ENCODE data around the gene L1TD1.
"Not testable (repeated sequence)": the region's sequence is repeated elsewhere in the genome, so short reads cannot be mapped to it uniquely, and the experiment has no call there.

L1TD1 gene

GRCh38 chr1:62240651-62241370 lies 46.2 kb downstream of the L1TD1 start:
- ATAC-seq (no peak), DNase-seq (no peak)
- Mint-ChIP-seq H3K27me3 (no peaks in the 10 kb centered on the region), H3K4me1 (no peaks in the 10 kb centered on the region), H3K9me3 (peaks cover 4 to 14% of the 10 kb centered on the region in 2 donors), H3K27ac (no peak overlapping the region), H3K4me3 (no peak overlapping the region)

GRCh38 chr1:62241371-62242131 lies 46.9 kb downstream of the L1TD1 start:
- H3K4me1 Mint-ChIP-seq = no peaks in the 10 kb centered on the region
- no peak overlapping the region for H3K27ac Mint-ChIP-seq
- peaks cover 4 to 14% of the 10 kb centered on the region in 2 donors for H3K9me3 Mint-ChIP-seq
- ATAC-seq = no peak
- H3K27me3 Mint-ChIP-seq = no peaks in the 10 kb centered on the region
- no peak for DNase-seq
- no peak overlapping the region for H3K4me3 Mint-ChIP-seq

- not testable (repeated sequence) for H3K27me3 Mint-ChIP-seq, H3K4me1 Mint-ChIP-seq, ATAC-seq, H3K27ac Mint-ChIP-seq, H3K4me3 Mint-ChIP-seq, DNase-seq
- peaks cover 4 to 14% of the 10 kb centered on the region in 2 donors for H3K9me3 Mint-ChIP-seq
These were observed 49.7 kb downstream of the L1TD1 start for GRCh38 chr1:62244380-62244779.

GRCh38 chr1:62245201-62245600 lies 50.6 kb downstream of the L1TD1 start:
- Mint-ChIP-seq H3K27ac (no peak overlapping the region), H3K27me3 (no peaks in the 10 kb centered on the region), H3K9me3 (peaks cover 4 to 14% of the 10 kb centered on the region in 2 donors), H3K4me1 (no peaks in the 10 kb centered on the region), H3K4me3 (no peak overlapping the region)
- ATAC-seq (no peak), DNase-seq (no peak)

GRCh38 chr1:62247391-62248168 lies 52.9 kb downstream of the L1TD1 start:
- DNase-seq (no peak), ATAC-seq (no peak)
- Mint-ChIP-seq H3K4me1 (no peaks in the 10 kb centered on the region), H3K9me3 (peaks cover 4 to 14% of the 10 kb centered on the region in 2 donors), H3K4me3 (no peak overlapping the region), H3K27me3 (no peaks in the 10 kb centered on the region), H3K27ac (no peak overlapping the region)

GRCh38 chr1:62250126-62250726 lies 55.6 kb downstream of the L1TD1 start:
- no peak for ATAC-seq
- Mint-ChIP-seq H3K4me3 (no peak overlapping the region), H3K27ac (no peak overlapping the region), H3K4me1 (no peaks in the 10 kb centered on the region), H3K27me3 (no peaks in the 10 kb centered on the region), H3K9me3 (no peaks in the 10 kb centered on the region)
- no peak for DNase-seq

GRCh38 chr1:62259551-62259950 lies 64.9 kb downstream of the L1TD1 start:
- Mint-ChIP-seq H3K27me3 (no peaks in the 10 kb centered on the region), H3K4me3 (no peak overlapping the region), H3K4me1 (no peaks in the 10 kb centered on the region), H3K27ac (no peak overlapping the region), H3K9me3 (no peaks in the 10 kb centered on the region)
- ATAC-seq (no peak), DNase-seq (no peak)

GRCh38 chr1:62260688-62261087 lies 66.0 kb downstream of the L1TD1 start:
- no peak overlapping the region for H3K27ac Mint-ChIP-seq
- H3K9me3 Mint-ChIP-seq = no peaks in the 10 kb centered on the region
- DNase-seq (no peak), ATAC-seq (no peak)
- no peaks in the 10 kb centered on the region for H3K27me3 Mint-ChIP-seq
- no peaks in the 10 kb centered on the region for H3K4me1 Mint-ChIP-seq
- no peak overlapping the region for H3K4me3 Mint-ChIP-seq
